ENCODE results near the gene CCDC14. TPM values are rescaled to one million over a fixed set of nuclear protein-coding genes. Genes with fewer than 3 reads are reported as not detected.
"Not testable (repeated sequence)": the region's sequence is repeated elsewhere in the genome, so short reads cannot be mapped to it uniquely, and the experiment has no call there.

Gene CCDC14
- total RNA-seq, 1 experiment from 2014 or later, result 62.5 TPM

DNA sequence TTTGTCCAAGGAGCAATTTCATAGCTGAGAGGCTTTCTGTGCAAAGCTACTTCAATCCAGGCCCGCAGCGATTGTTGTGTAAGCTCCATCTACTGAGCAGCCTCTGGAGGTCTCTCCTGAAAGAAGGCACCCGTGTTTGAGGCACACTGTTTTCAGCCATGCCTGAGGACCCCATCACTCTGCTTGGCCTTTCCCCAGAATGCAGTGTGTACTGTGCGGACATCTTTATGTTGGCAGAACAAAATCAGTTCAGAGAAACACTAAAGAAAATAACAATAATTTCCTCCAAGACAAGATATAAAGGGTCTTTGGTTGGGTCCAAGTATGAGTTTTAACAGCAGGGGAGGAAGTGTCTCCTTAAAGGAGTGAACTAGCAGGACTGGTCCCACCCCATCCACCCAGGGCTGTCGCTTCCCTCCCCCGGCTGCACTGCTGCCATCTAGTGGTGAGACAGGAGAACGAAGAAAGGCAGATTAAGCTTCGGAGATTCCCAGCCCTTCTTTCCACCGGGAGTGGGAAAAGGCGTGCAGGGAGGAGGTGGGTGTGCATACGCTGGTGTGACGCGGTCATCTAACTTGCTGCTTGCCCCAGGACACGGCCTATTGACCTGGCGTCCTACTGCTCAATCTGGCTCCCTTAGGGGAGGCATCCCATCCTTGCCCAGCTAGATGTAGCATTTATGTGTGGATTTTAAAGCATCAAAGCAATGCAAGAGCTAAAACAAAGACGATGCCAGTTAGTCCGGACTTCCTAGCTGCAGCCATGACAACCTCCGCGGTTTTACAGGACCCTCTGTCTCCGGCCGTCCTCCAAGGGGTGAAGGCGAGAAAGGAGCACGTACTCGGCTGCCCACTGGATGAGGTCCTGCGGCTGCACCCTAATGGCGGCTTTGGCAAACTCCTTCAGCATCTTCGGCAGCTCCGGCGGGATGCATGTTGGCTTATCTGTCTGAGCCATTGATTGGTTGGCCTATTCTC lies 18.8 kb upstream of the CCDC14 start:
- not testable (repeated sequence) for H2BK120ac ChIP-seq (ENCODE audit: low read depth, low read length, poor library complexity, severe bottlenecking); H2BK15ac ChIP-seq (ENCODE audit: low read depth, low read length); H3K18ac ChIP-seq (ENCODE audit: insufficient read length, low read depth, low read length); H3K27me3 ChIP-seq (ENCODE audit: insufficient read depth, low read length); H3K23ac ChIP-seq (ENCODE audit: insufficient read length, low read depth, low read length); H3K4ac ChIP-seq (ENCODE audit: low read depth, low read length); H3K9ac ChIP-seq (ENCODE audit: extremely low read depth, insufficient read length, low read length); H2BK12ac ChIP-seq (ENCODE audit: insufficient read length, low read depth, low read length); H2BK20ac ChIP-seq (ENCODE audit: low read depth, low read length, poor library complexity, severe bottlenecking); H3K27ac Mint-ChIP-seq; H4K20me1 ChIP-seq (ENCODE audit: control insufficient read depth, insufficient read depth, insufficient read length); H3K4me1 ChIP-seq (ENCODE audit: insufficient read depth, low read length); H3T11ph ChIP-seq (ENCODE audit: low read length); H3K79me1 ChIP-seq (ENCODE audit: insufficient read depth, low read depth, low read length, poor library complexity, severe bottlenecking); H3K56ac ChIP-seq (ENCODE audit: insufficient read length, low read depth, low read length); H4K91ac ChIP-seq (ENCODE audit: insufficient read length, low read depth, low read length); H3K36me3 Mint-ChIP-seq (ENCODE audit: insufficient read depth in 1 of 3, low read depth in 3 of 3); H4K8ac ChIP-seq (replicated peaks; ENCODE audit: insufficient read length, low read depth, low read length); H3K79me2 ChIP-seq (ENCODE audit: insufficient read depth, low read length); H2AK5ac ChIP-seq (ENCODE audit: insufficient read length, low read length); H3K23me2 ChIP-seq (ENCODE audit: insufficient read length, low read depth, low read length, poor library complexity, severe bottlenecking); H3K9me3 Mint-ChIP-seq; H2AFZ ChIP-seq (ENCODE audit: low read length); H4K5ac ChIP-seq (ENCODE audit: insufficient read length, low read depth, low read length); H2BK5ac ChIP-seq (ENCODE audit: insufficient read length, low read length); H3K27ac ChIP-seq (ENCODE audit: insufficient read length, low read depth, low read length); H3K9me3 ChIP-seq (ENCODE audit: control insufficient read depth, low read depth, low read length)
- H3K27me3 Mint-ChIP-seq (ENCODE audit: low read depth), result peaks cover 42% of the 10 kb centered on the region
- peak overlapping the region; percentile 65 to 71 for H3K4me3 Mint-ChIP-seq
- Histone ChIP-seq H3K4me2 (ENCODE audit: insufficient read depth, insufficient read length, low read length) (peak overlapping the region; percentile 60), H3K14ac (ENCODE audit: insufficient read depth, low read length) (0 out of 2 replicates have a peak overlapping the region, but pooled peaks have one; percentile 18)
- peak; percentile 54 for DNase-seq
- H3K4me1 Mint-ChIP-seq, result peaks cover 9 to 15% of the 10 kb centered on the region in 2 experiments
- TF ChIP-seq, protein P1, sequence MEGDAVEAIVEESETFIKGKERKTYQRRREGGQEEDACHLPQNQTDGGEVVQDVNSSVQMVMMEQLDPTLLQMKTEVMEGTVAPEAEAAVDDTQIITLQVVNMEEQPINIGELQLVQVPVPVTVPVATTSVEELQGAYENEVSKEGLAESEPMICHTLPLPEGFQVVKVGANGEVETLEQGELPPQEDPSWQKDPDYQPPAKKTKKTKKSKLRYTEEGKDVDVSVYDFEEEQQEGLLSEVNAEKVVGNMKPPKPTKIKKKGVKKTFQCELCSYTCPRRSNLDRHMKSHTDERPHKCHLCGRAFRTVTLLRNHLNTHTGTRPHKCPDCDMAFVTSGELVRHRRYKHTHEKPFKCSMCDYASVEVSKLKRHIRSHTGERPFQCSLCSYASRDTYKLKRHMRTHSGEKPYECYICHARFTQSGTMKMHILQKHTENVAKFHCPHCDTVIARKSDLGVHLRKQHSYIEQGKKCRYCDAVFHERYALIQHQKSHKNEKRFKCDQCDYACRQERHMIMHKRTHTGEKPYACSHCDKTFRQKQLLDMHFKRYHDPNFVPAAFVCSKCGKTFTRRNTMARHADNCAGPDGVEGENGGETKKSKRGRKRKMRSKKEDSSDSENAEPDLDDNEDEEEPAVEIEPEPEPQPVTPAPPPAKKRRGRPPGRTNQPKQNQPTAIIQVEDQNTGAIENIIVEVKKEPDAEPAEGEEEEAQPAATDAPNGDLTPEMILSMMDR (conservative IDR thresholded peaks at IDR 0.05), result peak; percentile 77
- WGBS (ENCODE audit: extremely low coverage, insufficient read length, low lambda C conversion rate), result no CpG with 5 or more reads among the region's 29 CpGs

DNA sequence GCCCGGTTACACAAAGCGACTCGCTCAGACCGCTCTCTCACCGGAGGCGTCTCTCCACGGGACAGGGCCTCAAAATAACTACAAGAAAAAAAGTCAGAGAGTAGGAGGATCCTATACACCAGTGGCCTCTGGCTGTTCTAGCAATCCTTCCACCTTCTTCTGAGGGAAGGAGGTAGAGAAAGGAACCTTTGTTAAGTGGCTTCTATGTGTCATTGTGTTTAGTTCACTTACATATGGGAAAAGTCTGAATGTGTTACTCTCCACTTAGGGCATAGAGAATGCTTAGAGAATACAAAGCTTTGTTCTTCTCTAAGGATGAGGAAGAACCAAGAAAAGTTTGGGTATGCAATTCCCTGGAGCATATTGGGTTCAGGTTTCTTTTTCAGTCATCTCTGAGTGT lies 15.9 kb upstream of the CCDC14 start:
- not testable (repeated sequence) for H3K9me3 Mint-ChIP-seq; H3K23ac ChIP-seq (ENCODE audit: insufficient read length, low read depth, low read length); H3K79me1 ChIP-seq (ENCODE audit: insufficient read depth, low read depth, low read length, poor library complexity, severe bottlenecking); H2BK120ac ChIP-seq (ENCODE audit: low read depth, low read length, poor library complexity, severe bottlenecking); DNase-seq; H4K8ac ChIP-seq (replicated peaks; ENCODE audit: insufficient read length, low read depth, low read length); H3T11ph ChIP-seq (ENCODE audit: low read length); H3K27ac Mint-ChIP-seq; H3K14ac ChIP-seq (ENCODE audit: insufficient read depth, low read length); H3K23me2 ChIP-seq (ENCODE audit: insufficient read length, low read depth, low read length, poor library complexity, severe bottlenecking); H2BK20ac ChIP-seq (ENCODE audit: low read depth, low read length, poor library complexity, severe bottlenecking); H2BK12ac ChIP-seq (ENCODE audit: insufficient read length, low read depth, low read length); H2AK5ac ChIP-seq (ENCODE audit: insufficient read length, low read length); H2BK5ac ChIP-seq (ENCODE audit: insufficient read length, low read length); H3K4ac ChIP-seq (ENCODE audit: low read depth, low read length); H3K4me1 ChIP-seq (ENCODE audit: insufficient read depth, low read length); H3K4me2 ChIP-seq (ENCODE audit: insufficient read depth, insufficient read length, low read length); H4K20me1 ChIP-seq (ENCODE audit: control insufficient read depth, insufficient read depth, insufficient read length); H3K56ac ChIP-seq (ENCODE audit: insufficient read length, low read depth, low read length); H3K4me1 Mint-ChIP-seq; H3K9me3 ChIP-seq (ENCODE audit: control insufficient read depth, low read depth, low read length); H3K18ac ChIP-seq (ENCODE audit: insufficient read length, low read depth, low read length); H3K27me3 ChIP-seq (ENCODE audit: insufficient read depth, low read length); H4K5ac ChIP-seq (ENCODE audit: insufficient read length, low read depth, low read length); H2BK15ac ChIP-seq (ENCODE audit: low read depth, low read length); H3K9ac ChIP-seq (ENCODE audit: extremely low read depth, insufficient read length, low read length); H3K4me3 Mint-ChIP-seq; H2AFZ ChIP-seq (ENCODE audit: low read length); H4K91ac ChIP-seq (ENCODE audit: insufficient read length, low read depth, low read length); H3K36me3 Mint-ChIP-seq (ENCODE audit: insufficient read depth in 1 of 3, low read depth in 3 of 3); H3K79me2 ChIP-seq (ENCODE audit: insufficient read depth, low read length); H3K27ac ChIP-seq (ENCODE audit: insufficient read length, low read depth, low read length)
- H3K27me3 Mint-ChIP-seq (ENCODE audit: low read depth), result peaks cover 35% of the 10 kb centered on the region
- no CpG with 5 or more reads among the region's 7 CpGs for WGBS (ENCODE audit: extremely low coverage, insufficient read length, low lambda C conversion rate)

Measured in H9 (cell line).